Erythroblast (primary cell): Measurements from ENCODE around the gene TMEM30B.

Experiments
- GATA1 ChIP-seq: IDR thresholded peaks from 2 replicates; pipeline ENCODE4 v1.6.1; 2011; ENCODE audit warnings: low read depth, mild to moderate bottlenecking, control low read depth, low read length, moderate library complexity
- POLR2A ChIP-seq: IDR thresholded peaks from 2 replicates; pipeline ENCODE4 v1.6.1; 2011; ENCODE audit warnings: mild to moderate bottlenecking, low read length

DNA sequence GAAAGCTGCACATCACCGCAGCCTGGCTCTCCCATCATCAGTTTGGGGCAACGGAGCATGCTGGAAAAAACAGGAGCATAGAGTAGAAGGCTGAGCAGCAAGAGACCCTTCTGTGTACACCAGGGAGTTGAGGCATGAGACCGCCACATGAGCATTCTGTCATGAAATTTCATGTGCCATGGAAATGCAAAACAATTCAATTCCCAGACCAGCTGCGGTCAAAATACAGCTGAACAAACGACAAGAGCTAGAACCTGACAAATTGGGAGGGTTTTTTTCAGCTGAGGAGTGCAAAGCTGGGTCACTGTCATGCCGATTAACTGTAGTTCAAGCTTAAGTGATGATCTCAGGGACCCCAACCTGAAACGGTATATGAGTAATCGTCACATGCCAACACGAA lies 37.1 kb downstream of the TMEM30B start:
- TF ChIP-seq POLR2A = no peak
- no peak for TF ChIP-seq GATA1
